ENCODE measurements around the gene METTL1.

- TF ChIP-seq CTCF (IDR thresholded peaks at IDR 0.05) (no peak), POLR2A (IDR thresholded peaks at IDR 0.05) (no peak)
Observed at GRCh38 chr12:57811028-57811755, 39.3 kb upstream of the METTL1 start.

Measured in heart left ventricle (tissue), 13 donors.